H9 (cell line): Measurements from ENCODE around the gene SESTD1. TPM values are rescaled to one million over a fixed set of nuclear protein-coding genes. Genes with fewer than 3 reads are reported as not detected.

Source experiments
- DNase-seq: peaks from one replicate; pipeline ENCODE4 v3.0.0-alpha.2; 2017
- H2AFZ ChIP-seq: one replicate; pipeline ENCODE4 v1.6.1; 2013; ENCODE audit warnings: mild to moderate bottlenecking, low read length, control low read depth, moderate library complexity
- H2AK5ac ChIP-seq: 2 replicates; pipeline ENCODE4 v1.6.1; 2013; ENCODE audit warnings: low read length, control low read depth, mixed read lengths; ENCODE audit not compliant: insufficient read length
- H2BK120ac ChIP-seq: one replicate; pipeline ENCODE4 v1.6.1; 2013; ENCODE audit warnings: low read depth, mild to moderate bottlenecking, low read length, control low read depth, inconsistent platforms; ENCODE audit not compliant: poor library complexity, severe bottlenecking
- H2BK12ac ChIP-seq: 2 replicates; pipeline ENCODE4 v1.6.1; 2013; ENCODE audit warnings: low read length, control low read depth, mixed read lengths, low read depth; ENCODE audit not compliant: insufficient read length
- H2BK15ac ChIP-seq: 2 replicates; pipeline ENCODE4 v1.6.1; 2013; ENCODE audit warnings: low read depth, low read length, control low read depth
- H2BK20ac ChIP-seq: one replicate; pipeline ENCODE4 v1.6.1; 2013; ENCODE audit warnings: low read depth, mild to moderate bottlenecking, low read length, control low read depth, inconsistent platforms; ENCODE audit not compliant: poor library complexity, severe bottlenecking
- H2BK5ac ChIP-seq: 2 replicates; pipeline ENCODE4 v1.6.1; 2013; ENCODE audit warnings: low read length, control low read depth, mixed read lengths; ENCODE audit not compliant: insufficient read length
- H3K14ac ChIP-seq: 2 replicates; pipeline ENCODE4 v1.6.1; 2013; ENCODE audit warnings: low read length, control low read depth; ENCODE audit not compliant: insufficient read depth
- H3K18ac ChIP-seq: 2 replicates; pipeline ENCODE4 v1.6.1; 2013; ENCODE audit warnings: low read depth, mild to moderate bottlenecking, mixed read lengths, low read length, control low read depth; ENCODE audit not compliant: insufficient read length
- H3K23ac ChIP-seq: 2 replicates; pipeline ENCODE4 v1.6.1; 2013; ENCODE audit warnings: low read length, control low read depth, mixed read lengths, low read depth; ENCODE audit not compliant: insufficient read length
- H3K23me2 ChIP-seq: 2 replicates; pipeline ENCODE4 v1.6.1; 2013; ENCODE audit warnings: low read depth, mild to moderate bottlenecking, mixed read lengths, low read length, control low read depth; ENCODE audit not compliant: insufficient read length, poor library complexity, severe bottlenecking
- H3K27ac ChIP-seq: 2 replicates; pipeline ENCODE4 v1.5.1; 2013; ENCODE audit warnings: low read length, control low read depth, mixed read lengths, low read depth; ENCODE audit not compliant: insufficient read length
- H3K27me3 ChIP-seq: 2 replicates; pipeline ENCODE4 v1.6.1; 2013; ENCODE audit warnings: low read length, control low read depth, inconsistent platforms; ENCODE audit not compliant: insufficient read depth
- H3K4ac ChIP-seq: 2 replicates; pipeline ENCODE4 v1.6.1; 2013; ENCODE audit warnings: low read depth, mild to moderate bottlenecking, control low read depth, inconsistent platforms, low read length, moderate library complexity
- H3K4me1 ChIP-seq: 2 replicates; pipeline ENCODE4 v1.6.1; 2013; ENCODE audit warnings: low read length, control low read depth, inconsistent platforms; ENCODE audit not compliant: insufficient read depth
- H3K4me2 ChIP-seq: 2 replicates; pipeline ENCODE4 v1.6.1; 2013; ENCODE audit warnings: low read length, control low read depth, mixed read lengths; ENCODE audit not compliant: insufficient read length, insufficient read depth
- H3K56ac ChIP-seq: 2 replicates; pipeline ENCODE4 v1.6.1; 2013; ENCODE audit warnings: low read depth, mild to moderate bottlenecking, mixed read lengths, low read length, control low read depth; ENCODE audit not compliant: insufficient read length
- H3K79me1 ChIP-seq: 2 replicates; pipeline ENCODE4 v1.6.1; 2013; ENCODE audit warnings: low read depth, mild to moderate bottlenecking, moderate library complexity, low read length, control low read depth, inconsistent platforms; ENCODE audit not compliant: insufficient read depth, poor library complexity, severe bottlenecking
- H3K79me2 ChIP-seq: 2 replicates; pipeline ENCODE4 v1.6.1; 2013; ENCODE audit warnings: low read length, control low read depth, inconsistent platforms; ENCODE audit not compliant: insufficient read depth
- H3K9ac ChIP-seq: 2 replicates; pipeline ENCODE4 v1.6.1; 2013; ENCODE audit warnings: low read length, control low read depth, mixed read lengths; ENCODE audit not compliant: insufficient read length; ENCODE audit errors: extremely low read depth
- H3K9me3 ChIP-seq: one replicate; pipeline ENCODE4 v1.6.1; 2013; ENCODE audit warnings: low read depth, low read length, inconsistent platforms; ENCODE audit not compliant: control insufficient read depth
- H3T11ph ChIP-seq: one replicate; pipeline ENCODE4 v1.6.1; 2013; ENCODE audit warnings: mild to moderate bottlenecking, low read length, control low read depth, inconsistent platforms
- H4K20me1 ChIP-seq: one replicate; pipeline ENCODE4 v1.6.1; 2013; ENCODE audit not compliant: control insufficient read depth, insufficient read length, insufficient read depth
- H4K5ac ChIP-seq: 2 replicates; pipeline ENCODE4 v1.6.1; 2013; ENCODE audit warnings: low read depth, mild to moderate bottlenecking, mixed read lengths, low read length, control low read depth; ENCODE audit not compliant: insufficient read length
- H4K8ac ChIP-seq: replicated peaks from 2 replicates; pipeline ENCODE4 v1.6.1; 2013; ENCODE audit warnings: low read length, control low read depth, mixed read lengths, low read depth; ENCODE audit not compliant: insufficient read length
- H4K91ac ChIP-seq: 2 replicates; pipeline ENCODE4 v1.6.1; 2013; ENCODE audit warnings: low read depth, mild to moderate bottlenecking, moderate library complexity, mixed read lengths, low read length, control low read depth; ENCODE audit not compliant: insufficient read length
- H3K27ac Mint-ChIP-seq, 3 experiments: 2 replicates in 2 of 3; 3 replicates in 1 of 3; pipeline ENCODE4 v1.8.0; 2020 to 2021; ENCODE audit warnings: mixed read lengths in 3 of 3, mild to moderate bottlenecking in 1 of 3, moderate library complexity in 1 of 3
- H3K27me3 Mint-ChIP-seq: 2 replicates; pipeline ENCODE4 v1.8.0; 2021; ENCODE audit warnings: low read depth, mild to moderate bottlenecking, moderate library complexity, mixed read lengths
- H3K36me3 Mint-ChIP-seq, 3 experiments: 2 replicates in 2 of 3; 3 replicates in 1 of 3; pipeline ENCODE4 v1.8.0; 2020 to 2021; ENCODE audit warnings: low read depth in 3 of 3, mixed read lengths in 3 of 3; ENCODE audit not compliant: insufficient read depth in 1 of 3
- H3K4me1 Mint-ChIP-seq, 2 experiments: 2 replicates each; pipeline ENCODE4 v1.8.0; 2020; ENCODE audit warnings: mixed read lengths in 2 of 2
- H3K4me3 Mint-ChIP-seq, 2 experiments: 2 replicates in 1 of 2; 3 replicates in 1 of 2; pipeline ENCODE4 v1.8.0; 2020 to 2021; ENCODE audit warnings: mild to moderate bottlenecking in 2 of 2, mixed read lengths in 2 of 2, moderate library complexity in 1 of 2
- H3K9me3 Mint-ChIP-seq, 2 experiments: 2 replicates in 1 of 2; 3 replicates in 1 of 2; pipeline ENCODE4 v1.8.0; 2020; ENCODE audit warnings: mild to moderate bottlenecking in 2 of 2, mixed read lengths in 2 of 2, moderate library complexity in 1 of 2
- CTCF ChIP-seq: fragments of 200-600 bp; sonication (generic); conservative IDR thresholded peaks from 3 replicates; pipeline ENCODE4 v1.8.0; 2021; ENCODE audit warnings: antibody characterized with exemption, mild to moderate bottlenecking
- total RNA-seq: library from RNA; stranded (reverse); gene quantifications from 2 replicates; pipeline ENCODE4 v1.2.1, GENCODE V29; 2021

Gene SESTD1
- total RNA-seq, 1 experiment from 2014 or later: 44.4 TPM

- no peak overlapping the region for H2BK20ac ChIP-seq
- no peak overlapping the region for H2BK5ac ChIP-seq
- no peak overlapping the region for H3K4me3 Mint-ChIP-seq
- no peaks in the 10 kb centered on the region for H3K23me2 ChIP-seq
- TF ChIP-seq CTCF: no peak
- no peaks in the 10 kb centered on the region for H3K4me1 ChIP-seq
- H3K9ac ChIP-seq: no peak overlapping the region
- no peaks in the 10 kb centered on the region for H3K27me3 ChIP-seq
- no peak overlapping the region for H2BK120ac ChIP-seq
- no peak overlapping the region for H3K56ac ChIP-seq
- no peaks in the 10 kb centered on the region for H4K20me1 ChIP-seq
- H4K5ac ChIP-seq: no peak overlapping the region
- H3K4me2 ChIP-seq: no peak overlapping the region
- no peak overlapping the region for H2BK15ac ChIP-seq
- H3K27me3 Mint-ChIP-seq: no peaks in the 10 kb centered on the region
- H3K4me1 Mint-ChIP-seq: no peaks in the 10 kb centered on the region
- H4K91ac ChIP-seq: no peak overlapping the region
- no peak overlapping the region for H3K4ac ChIP-seq
- no peak overlapping the region for H2BK12ac ChIP-seq
- DNase-seq: no peak
- no peaks in the 10 kb centered on the region for H3K9me3 Mint-ChIP-seq
- H3K27ac Mint-ChIP-seq: no peak overlapping the region
- H4K8ac ChIP-seq: no peak overlapping the region
- H3K18ac ChIP-seq: no peak overlapping the region
- no peak overlapping the region for H3K23ac ChIP-seq
- no peaks in the 10 kb centered on the region for H3K79me1 ChIP-seq
- no peaks in the 10 kb centered on the region for H3K9me3 ChIP-seq
- no peak overlapping the region for H2AK5ac ChIP-seq
- no peak overlapping the region for H3T11ph ChIP-seq
- no peaks in the 10 kb centered on the region for H3K79me2 ChIP-seq
- H3K36me3 Mint-ChIP-seq: no peaks in the 10 kb centered on the region; a peak in 1 of 7 replicates
- no peak overlapping the region for H3K14ac ChIP-seq
- H3K27ac ChIP-seq: no peak overlapping the region
- no peak overlapping the region for H2AFZ ChIP-seq
Measured at GRCh38 chr2:179285060-179285459, 20.4 kb upstream of the SESTD1 start.
